DND-41 (cell line): ENCODE measurements around the gene MRPS26.
"Not testable (repeated sequence)": the region's sequence is repeated elsewhere in the genome, so short reads cannot be mapped to it uniquely, and the experiment has no call there.

ENCODE experiments used
- ATAC-seq: fragments of 200-7000 bp; cut with Tn5 transposase; 3 replicates; pipeline ENCODE4 v1.9.1; 2021; ENCODE audit warnings: low read depth; ENCODE audit not compliant: insufficient read depth
- DNase-seq: peaks from one replicate; pipeline ENCODE4 v3.0.0-alpha.2; 2020
- H2AFZ ChIP-seq: 2 replicates; pipeline ENCODE4 v1.6.0; 2012; ENCODE audit warnings: low read depth, low read length
- H3K27ac ChIP-seq: 2 replicates; pipeline ENCODE4 v1.5.1; 2012; ENCODE audit warnings: low read length, inconsistent platforms
- H3K27me3 ChIP-seq: fragments of 200-600 bp; sonication (generic); 2 replicates; pipeline ENCODE4 v1.6.0; 2012; ENCODE audit warnings: low read length, mild to moderate bottlenecking, inconsistent platforms; ENCODE audit not compliant: insufficient read depth, poor library complexity
- H3K36me3 ChIP-seq: 2 replicates; pipeline ENCODE4 v1.5.1; 2012; ENCODE audit warnings: low read length, inconsistent platforms; ENCODE audit not compliant: insufficient read depth
- H3K4me1 ChIP-seq: 2 replicates; pipeline ENCODE4 v1.5.1; 2012; ENCODE audit warnings: mild to moderate bottlenecking, low read length; ENCODE audit not compliant: insufficient read depth
- H3K4me2 ChIP-seq: 2 replicates; pipeline ENCODE4 v1.6.0; 2012; ENCODE audit warnings: mild to moderate bottlenecking, moderate library complexity, low read length, inconsistent platforms; ENCODE audit not compliant: insufficient read depth
- H3K4me3 ChIP-seq, 2 experiments: fragments of 200-600 bp in 1 of 2; shearing (Covaris generic) in 1 of 2; 2 replicates each; pipeline ENCODE4 v1.5.1; 2012 to 2016; ENCODE audit warnings: inconsistent platforms in 2 of 2, low read length in 2 of 2, mild to moderate bottlenecking in 2 of 2, low read depth in 1 of 2, moderate library complexity in 1 of 2
- H3K79me2 ChIP-seq: 2 replicates; pipeline ENCODE4 v1.6.0; 2012; ENCODE audit warnings: low read length, inconsistent platforms; ENCODE audit not compliant: insufficient read depth
- H3K9ac ChIP-seq: 2 replicates; pipeline ENCODE4 v1.6.0; 2012; ENCODE audit warnings: low read depth, mild to moderate bottlenecking, inconsistent platforms, low read length, moderate library complexity
- H3K9me3 ChIP-seq: 2 replicates; pipeline ENCODE4 v1.5.1; 2012; ENCODE audit warnings: low read length, moderate library complexity, mild to moderate bottlenecking, inconsistent platforms; ENCODE audit not compliant: insufficient read depth, severe bottlenecking
- H4K20me1 ChIP-seq: 2 replicates; pipeline ENCODE4 v1.6.0; 2012; ENCODE audit warnings: low read length; ENCODE audit not compliant: insufficient read depth
- EZH2 ChIP-seq: IDR thresholded peaks from 3 replicates; pipeline ENCODE4 v1.6.1; 2012; ENCODE audit warnings: borderline replicate concordance, low read depth, mild to moderate bottlenecking, moderate library complexity, low read length, inconsistent platforms; ENCODE audit not compliant: severe bottlenecking
- TF ChIP-seq, protein P1 (sequence below): IDR thresholded peaks from 2 replicates; pipeline ENCODE4 v1.5.1; 2012; ENCODE audit warnings: borderline replicate concordance, low read length, moderate library complexity, mild to moderate bottlenecking; ENCODE audit not compliant: poor library complexity, severe bottlenecking; ENCODE audit errors: extremely low read depth

Gene MRPS26

DNA sequence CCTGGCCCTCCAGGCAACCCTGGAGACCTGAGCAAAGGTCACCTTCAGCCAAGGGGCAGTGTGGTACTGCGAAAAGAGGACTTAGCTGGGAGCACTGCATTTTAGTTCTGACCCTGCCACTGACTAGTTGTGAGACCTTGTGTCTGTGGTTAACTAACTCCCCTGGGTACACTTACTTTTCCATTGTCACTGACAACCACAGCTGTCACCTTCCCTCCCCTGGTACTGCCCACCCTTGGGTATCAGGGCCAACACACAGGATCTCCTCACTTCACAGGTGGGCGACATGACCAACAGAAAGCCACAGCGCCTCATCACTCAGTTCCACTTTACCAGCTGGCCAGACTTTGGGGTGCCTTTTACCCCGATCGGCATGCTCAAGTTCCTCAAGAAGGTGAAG lies 24.1 kb upstream of the MRPS26 start:
- H3K4me3 ChIP-seq: no peak overlapping the region
- no peaks in the 10 kb centered on the region for H4K20me1 ChIP-seq
- no peak overlapping the region for H3K4me2 ChIP-seq
- no peaks in the 10 kb centered on the region for H3K79me2 ChIP-seq
- ATAC-seq: no peak
- H3K4me1 ChIP-seq: no peaks in the 10 kb centered on the region
- peaks cover 68% of the 10 kb centered on the region for H3K36me3 ChIP-seq
- H3K27me3 ChIP-seq: no peaks in the 10 kb centered on the region
- DNase-seq: no peak
- H3K9ac ChIP-seq: no peak overlapping the region
- no peaks in the 10 kb centered on the region for H3K9me3 ChIP-seq
- no peak for TF ChIP-seq EZH2
- TF ChIP-seq, protein P1, sequence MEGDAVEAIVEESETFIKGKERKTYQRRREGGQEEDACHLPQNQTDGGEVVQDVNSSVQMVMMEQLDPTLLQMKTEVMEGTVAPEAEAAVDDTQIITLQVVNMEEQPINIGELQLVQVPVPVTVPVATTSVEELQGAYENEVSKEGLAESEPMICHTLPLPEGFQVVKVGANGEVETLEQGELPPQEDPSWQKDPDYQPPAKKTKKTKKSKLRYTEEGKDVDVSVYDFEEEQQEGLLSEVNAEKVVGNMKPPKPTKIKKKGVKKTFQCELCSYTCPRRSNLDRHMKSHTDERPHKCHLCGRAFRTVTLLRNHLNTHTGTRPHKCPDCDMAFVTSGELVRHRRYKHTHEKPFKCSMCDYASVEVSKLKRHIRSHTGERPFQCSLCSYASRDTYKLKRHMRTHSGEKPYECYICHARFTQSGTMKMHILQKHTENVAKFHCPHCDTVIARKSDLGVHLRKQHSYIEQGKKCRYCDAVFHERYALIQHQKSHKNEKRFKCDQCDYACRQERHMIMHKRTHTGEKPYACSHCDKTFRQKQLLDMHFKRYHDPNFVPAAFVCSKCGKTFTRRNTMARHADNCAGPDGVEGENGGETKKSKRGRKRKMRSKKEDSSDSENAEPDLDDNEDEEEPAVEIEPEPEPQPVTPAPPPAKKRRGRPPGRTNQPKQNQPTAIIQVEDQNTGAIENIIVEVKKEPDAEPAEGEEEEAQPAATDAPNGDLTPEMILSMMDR: no peak
- no peak overlapping the region for H3K27ac ChIP-seq
- no peak overlapping the region for H2AFZ ChIP-seq

DNA sequence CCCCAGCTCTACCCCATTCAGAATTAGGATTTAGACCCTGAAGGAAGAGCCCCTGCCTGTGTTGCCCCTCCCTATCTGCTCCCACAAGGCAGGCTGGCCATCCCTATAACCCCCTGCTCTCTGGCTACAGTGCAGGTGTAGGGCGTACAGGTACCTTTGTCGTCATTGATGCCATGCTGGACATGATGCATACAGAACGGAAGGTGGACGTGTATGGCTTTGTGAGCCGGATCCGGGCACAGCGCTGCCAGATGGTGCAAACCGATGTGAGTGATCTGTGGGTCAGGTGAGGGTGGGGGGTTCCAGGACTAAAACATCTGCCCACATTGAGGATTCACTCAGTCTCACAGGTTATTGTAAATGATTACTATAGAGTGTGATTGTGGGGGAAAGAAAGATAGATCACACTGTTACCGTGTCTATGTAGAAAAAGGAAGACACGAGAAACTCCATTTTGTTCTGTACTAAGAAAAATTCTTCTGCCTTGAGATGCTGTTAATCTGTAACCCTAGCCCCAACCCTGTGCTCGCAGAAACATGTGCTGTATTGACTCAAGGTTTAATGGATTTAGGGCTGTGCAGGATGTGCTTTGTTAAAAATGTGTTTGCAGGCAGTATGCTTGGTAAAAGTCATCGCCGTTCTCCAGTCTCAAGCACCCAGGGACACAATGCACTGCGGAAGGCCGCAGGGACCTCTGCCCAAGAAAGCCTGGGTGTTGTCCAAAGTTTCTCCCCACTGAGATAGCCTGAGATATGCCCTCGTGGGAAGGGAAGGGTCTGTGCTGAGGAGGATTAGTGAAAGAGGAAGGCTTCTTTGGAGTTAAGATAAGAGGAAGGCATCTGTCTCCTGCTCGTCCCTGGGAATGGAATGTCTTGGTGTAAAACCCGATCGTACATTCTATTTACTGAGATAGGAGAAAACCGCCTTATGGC lies 23.0 kb upstream of the MRPS26 start:
- H3K36me3 ChIP-seq: peaks cover 69% of the 10 kb centered on the region
- not testable (repeated sequence) for H3K9me3 ChIP-seq, DNase-seq, H3K27ac ChIP-seq, H4K20me1 ChIP-seq, H3K9ac ChIP-seq, H3K4me1 ChIP-seq, H3K4me2 ChIP-seq, H2AFZ ChIP-seq, H3K4me3 ChIP-seq, ATAC-seq, H3K79me2 ChIP-seq, H3K27me3 ChIP-seq

DNA sequence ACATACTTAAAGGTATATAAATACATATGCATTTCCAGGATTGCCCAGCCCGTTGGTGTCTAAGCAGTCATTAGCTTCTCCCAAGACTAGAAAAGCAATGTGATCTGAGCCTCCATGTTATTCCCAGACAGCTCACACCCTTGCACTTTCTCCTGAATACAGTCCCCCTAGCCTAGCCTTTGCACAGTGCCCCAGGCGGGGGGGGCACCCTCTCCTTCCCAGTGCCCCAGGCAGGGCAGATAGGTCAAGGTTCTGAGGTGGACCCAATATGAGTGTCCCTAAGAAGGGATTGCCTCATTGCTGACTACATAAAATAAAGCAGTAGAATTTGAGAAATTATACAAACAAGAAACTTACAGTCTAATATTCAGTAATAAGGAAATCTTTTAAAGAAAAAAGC lies 17.9 kb upstream of the MRPS26 start:
- Histone ChIP-seq H3K79me2 (no peaks in the 10 kb centered on the region), H3K4me3 (no peak overlapping the region), H3K27me3 (no peaks in the 10 kb centered on the region), H3K36me3 (peaks cover 83% of the 10 kb centered on the region), H3K9ac (no peak overlapping the region), H3K9me3 (no peaks in the 10 kb centered on the region), H3K27ac (no peak overlapping the region), H4K20me1 (no peaks in the 10 kb centered on the region), H3K4me1 (no peaks in the 10 kb centered on the region), H2AFZ (no peak overlapping the region), H3K4me2 (no peak overlapping the region)
- ATAC-seq: no peak
- DNase-seq: no peak
- TF ChIP-seq, protein P1: no peak
- TF ChIP-seq EZH2: no peak

DNA sequence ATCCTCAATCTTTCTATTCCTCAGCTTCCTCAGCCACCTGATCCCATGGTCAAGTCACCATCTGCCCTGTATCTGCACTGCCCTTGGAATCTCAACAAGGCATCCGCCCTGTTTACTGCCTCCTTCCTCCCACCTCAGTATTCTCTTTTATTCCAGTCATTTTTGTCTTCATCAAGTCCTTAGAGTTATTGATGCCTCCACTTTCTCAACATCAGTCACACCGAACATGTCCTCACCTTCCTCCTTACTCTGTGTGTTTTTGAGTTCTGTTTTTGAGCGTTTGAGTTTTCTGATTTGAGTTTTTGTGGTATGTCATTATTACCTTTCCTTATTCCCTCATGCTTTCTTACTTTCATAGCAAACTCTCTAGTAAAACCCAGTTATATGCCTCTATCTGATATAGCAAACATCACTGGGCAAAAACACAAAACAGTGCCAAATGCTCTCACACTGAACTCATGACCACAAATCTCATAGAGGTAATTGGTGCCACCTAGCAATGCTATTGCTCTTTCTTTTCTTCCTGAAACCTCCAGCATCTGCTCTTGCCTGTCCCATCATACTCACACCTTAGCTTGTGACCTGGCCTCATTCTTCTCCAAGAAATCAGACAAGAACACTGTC lies 14.2 kb upstream of the MRPS26 start:
- peaks cover 83% of the 10 kb centered on the region for H3K36me3 ChIP-seq
- no peak overlapping the region for H3K27ac ChIP-seq
- H3K4me3 ChIP-seq: no peak overlapping the region
- H4K20me1 ChIP-seq: no peaks in the 10 kb centered on the region
- no peak overlapping the region for H2AFZ ChIP-seq
- H3K9ac ChIP-seq: no peak overlapping the region
- TF ChIP-seq, protein P1: no peak
- TF ChIP-seq EZH2: no peak
- no peaks in the 10 kb centered on the region for H3K4me1 ChIP-seq
- no peak for ATAC-seq
- no peaks in the 10 kb centered on the region for H3K9me3 ChIP-seq
- no peaks in the 10 kb centered on the region for H3K27me3 ChIP-seq
- H3K4me2 ChIP-seq: no peak overlapping the region
- DNase-seq: no peak
- no peaks in the 10 kb centered on the region for H3K79me2 ChIP-seq
